ENCODE measurements around the gene NLGN1.

GRCh38 chr3:173552526-173552925 lies 155.0 kb downstream of the NLGN1 start:
- TF ChIP-seq, protein P1, sequence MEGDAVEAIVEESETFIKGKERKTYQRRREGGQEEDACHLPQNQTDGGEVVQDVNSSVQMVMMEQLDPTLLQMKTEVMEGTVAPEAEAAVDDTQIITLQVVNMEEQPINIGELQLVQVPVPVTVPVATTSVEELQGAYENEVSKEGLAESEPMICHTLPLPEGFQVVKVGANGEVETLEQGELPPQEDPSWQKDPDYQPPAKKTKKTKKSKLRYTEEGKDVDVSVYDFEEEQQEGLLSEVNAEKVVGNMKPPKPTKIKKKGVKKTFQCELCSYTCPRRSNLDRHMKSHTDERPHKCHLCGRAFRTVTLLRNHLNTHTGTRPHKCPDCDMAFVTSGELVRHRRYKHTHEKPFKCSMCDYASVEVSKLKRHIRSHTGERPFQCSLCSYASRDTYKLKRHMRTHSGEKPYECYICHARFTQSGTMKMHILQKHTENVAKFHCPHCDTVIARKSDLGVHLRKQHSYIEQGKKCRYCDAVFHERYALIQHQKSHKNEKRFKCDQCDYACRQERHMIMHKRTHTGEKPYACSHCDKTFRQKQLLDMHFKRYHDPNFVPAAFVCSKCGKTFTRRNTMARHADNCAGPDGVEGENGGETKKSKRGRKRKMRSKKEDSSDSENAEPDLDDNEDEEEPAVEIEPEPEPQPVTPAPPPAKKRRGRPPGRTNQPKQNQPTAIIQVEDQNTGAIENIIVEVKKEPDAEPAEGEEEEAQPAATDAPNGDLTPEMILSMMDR (IDR thresholded peaks at IDR 0.05), result no peak
- TF ChIP-seq POLR2A (IDR thresholded peaks at IDR 0.05) (no peak), POLR2AphosphoS5 (IDR thresholded peaks at IDR 0.05) (no peak), EP300 (IDR thresholded peaks at IDR 0.05) (no peak)

Measured in suprapubic skin (tissue), 4 donors.